GM19455 (cell line): ENCODE measurements around the gene EDC3.
"Not testable (repeated sequence)": the region's sequence is repeated elsewhere in the genome, so short reads cannot be mapped to it uniquely, and the experiment has no call there.

Experiments used
- ATAC-seq: cut with Tn5 transposase; IDR thresholded peaks from one replicate; pipeline ENCODE4 v1.9.1; 2021; ENCODE audit not compliant: unreplicated experiment

Gene EDC3

GRCh38 chr15:74612677-74613076 is 83.1 kb downstream of the EDC3 start:
- ATAC-seq: no peak

DNA sequence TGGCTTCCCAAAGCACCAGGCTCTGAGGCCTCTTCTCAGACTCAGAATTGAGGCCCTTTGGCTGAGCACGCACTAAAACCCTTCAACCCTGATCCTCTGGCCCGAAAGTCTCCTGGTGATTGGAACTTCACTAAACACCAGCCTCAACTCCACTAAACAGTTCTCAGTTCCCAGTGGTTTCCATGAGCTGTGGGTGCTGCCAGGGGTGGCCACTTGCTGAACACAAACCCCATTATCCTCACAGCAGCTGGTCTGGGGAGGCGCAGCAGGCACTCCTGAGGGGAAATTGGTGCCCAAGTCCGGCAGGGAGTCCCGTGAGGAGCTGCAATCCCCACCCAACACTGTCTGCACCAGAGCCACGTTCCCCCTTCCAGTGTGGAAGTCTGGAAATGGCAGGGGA is 84.0 kb downstream of the EDC3 start:
- ATAC-seq: no peak

- ATAC-seq: no peak
These were observed 84.5 kb downstream of the EDC3 start for GRCh38 chr15:74611341-74611740.

- ATAC-seq: no peak
These were observed 85.4 kb downstream of the EDC3 start for GRCh38 chr15:74610302-74610951.

GRCh38 chr15:74609938-74610301 is 85.9 kb downstream of the EDC3 start:
- ATAC-seq: no peak

GRCh38 chr15:74608786-74609185 is 87.0 kb downstream of the EDC3 start:
- no peak for ATAC-seq

- no peak for ATAC-seq
These were observed 90.1 kb downstream of the EDC3 start for GRCh38 chr15:74605795-74606150.

DNA sequence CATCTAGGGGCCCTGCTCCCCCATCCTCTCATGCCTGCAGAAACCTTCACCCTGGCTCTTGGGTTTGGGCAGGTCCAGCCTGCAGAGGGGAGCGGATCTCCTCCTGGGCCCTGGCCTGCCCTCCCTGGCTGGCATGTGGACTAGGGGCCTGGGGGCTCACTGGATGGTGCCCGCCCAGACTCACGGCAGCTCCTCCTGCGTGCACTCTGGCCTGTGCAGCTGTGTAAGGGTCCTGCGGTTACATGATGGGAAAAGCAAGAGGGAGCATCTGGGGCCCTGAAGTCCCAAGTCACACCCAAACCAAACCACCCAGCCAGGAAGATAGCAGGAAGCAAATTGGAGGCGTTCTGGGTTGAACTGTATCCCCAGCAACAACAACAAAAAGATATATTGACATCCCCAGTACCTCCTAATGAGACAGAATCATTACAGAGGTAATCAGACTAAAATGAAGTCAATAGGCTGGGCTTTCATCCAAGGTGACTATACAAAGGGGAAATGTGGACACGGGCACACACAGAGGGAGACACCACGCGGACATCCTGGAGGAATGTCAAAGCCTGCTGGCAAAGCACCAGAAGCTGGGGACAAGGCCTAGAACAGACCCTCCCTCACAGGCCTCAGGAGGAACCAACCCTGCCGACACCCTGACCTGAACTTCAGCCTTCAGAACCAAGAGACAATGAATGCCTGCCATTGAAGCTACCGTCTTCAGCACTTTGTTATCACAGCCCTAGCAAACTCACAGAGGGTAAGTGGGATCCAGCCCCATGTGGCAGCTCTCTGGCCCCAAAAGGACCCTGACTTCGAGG is 90.6 kb downstream of the EDC3 start:
- no peak for ATAC-seq

DNA sequence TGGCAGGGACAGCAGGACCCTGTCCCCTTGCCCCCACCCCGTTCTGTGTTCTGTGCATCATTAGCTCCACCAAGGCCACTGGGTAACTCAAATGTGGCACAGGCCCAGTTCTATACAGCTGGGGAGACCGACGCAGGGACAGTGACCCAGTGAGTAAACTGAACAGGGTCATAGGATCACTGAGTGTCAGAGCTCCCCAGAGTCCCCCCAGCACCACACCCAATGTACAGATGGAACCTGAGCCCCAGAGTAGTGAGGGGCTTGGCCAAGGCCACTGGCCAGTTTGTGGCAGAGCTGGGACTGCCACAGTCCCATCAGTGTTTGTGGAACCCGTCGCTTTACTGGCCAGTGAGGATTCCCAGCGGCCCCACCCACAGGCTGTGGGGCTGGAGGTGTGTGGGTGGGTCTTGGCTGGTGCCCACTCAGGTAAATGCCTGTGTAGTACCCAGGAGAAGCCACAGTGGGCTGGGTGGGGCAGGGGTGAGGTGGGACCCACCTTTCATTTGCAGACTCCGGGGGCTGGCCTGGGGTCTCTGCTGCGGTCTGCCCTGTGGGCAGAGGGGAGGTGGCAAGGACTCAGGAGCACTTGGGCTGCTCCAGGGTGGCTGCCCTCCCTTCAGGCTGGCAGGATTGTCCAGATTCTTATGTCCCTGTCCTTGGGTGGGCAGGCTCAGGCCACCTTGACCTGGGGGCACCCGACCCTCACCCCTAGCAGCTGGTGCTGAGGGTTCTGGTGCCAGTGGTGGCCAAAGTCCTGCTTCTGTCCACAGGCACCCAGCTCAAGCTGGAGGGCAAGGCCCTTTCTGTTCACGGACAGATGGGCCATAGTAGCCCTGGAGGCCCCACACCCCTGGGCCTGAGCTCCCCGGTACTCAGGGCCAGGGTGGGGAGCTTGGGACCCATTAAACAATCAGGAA is 91.8 kb downstream of the EDC3 start:
- ATAC-seq: no peak

DNA sequence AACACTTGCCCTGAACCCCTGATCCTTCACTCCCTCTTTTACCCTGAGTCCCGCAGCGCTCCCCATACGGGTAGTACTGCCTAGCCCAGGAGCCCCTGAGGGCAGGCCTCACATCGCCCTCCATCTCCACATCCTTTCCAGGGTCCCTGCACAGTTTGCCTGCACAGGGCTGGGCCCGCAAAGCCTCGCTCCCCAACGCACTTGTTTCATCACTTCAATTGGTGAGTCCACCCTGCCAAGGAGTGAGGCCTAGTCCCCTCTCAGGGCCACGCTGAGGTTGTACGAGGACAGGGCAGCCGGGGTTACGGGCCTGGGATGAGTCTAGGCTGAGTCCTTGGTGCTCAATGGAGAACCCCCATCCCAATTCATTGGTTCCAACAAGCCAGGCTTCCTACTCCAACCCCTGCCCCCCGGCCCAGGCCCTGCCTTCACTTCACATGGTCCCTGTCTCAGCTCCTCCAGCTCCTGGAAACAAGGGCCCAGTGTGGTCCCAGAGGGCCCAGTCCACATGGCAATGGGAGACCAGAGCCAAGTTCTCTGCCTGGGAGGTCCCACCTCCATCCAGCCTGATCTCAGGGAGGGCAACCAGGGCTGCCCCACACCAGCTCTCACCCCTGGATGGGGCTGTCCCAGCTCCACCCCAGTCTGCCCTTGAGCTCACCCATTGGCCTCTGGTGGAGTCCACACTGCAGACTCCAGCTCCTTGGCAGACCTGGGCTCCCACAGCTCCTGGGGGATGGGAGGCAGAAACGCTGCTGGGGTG is 92.6 kb downstream of the EDC3 start:
- no peak for ATAC-seq

DNA sequence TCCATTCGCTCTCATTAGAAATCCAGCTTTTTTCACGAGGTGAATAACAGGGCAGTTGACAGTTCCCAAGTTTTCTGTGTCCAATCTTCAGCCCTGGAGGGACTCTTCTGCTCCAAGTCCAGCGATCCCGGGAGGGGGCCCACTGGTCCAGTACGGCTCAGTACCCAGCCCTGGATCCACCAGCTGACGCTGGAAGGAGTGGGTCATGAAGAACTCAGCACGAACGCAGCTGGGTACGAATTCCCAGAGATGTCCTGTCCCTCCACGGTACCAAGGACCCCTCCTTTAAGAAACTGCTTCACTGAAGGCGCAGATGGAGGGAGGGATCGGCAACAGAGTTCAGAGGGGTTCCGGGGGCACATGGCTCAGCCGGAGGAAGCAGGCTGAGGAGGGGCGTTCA is 96.7 kb downstream of the EDC3 start:
- no peak for ATAC-seq

GRCh38 chr15:74598126-74598842 is 97.5 kb downstream of the EDC3 start:
- peak; percentile 69 for ATAC-seq

DNA sequence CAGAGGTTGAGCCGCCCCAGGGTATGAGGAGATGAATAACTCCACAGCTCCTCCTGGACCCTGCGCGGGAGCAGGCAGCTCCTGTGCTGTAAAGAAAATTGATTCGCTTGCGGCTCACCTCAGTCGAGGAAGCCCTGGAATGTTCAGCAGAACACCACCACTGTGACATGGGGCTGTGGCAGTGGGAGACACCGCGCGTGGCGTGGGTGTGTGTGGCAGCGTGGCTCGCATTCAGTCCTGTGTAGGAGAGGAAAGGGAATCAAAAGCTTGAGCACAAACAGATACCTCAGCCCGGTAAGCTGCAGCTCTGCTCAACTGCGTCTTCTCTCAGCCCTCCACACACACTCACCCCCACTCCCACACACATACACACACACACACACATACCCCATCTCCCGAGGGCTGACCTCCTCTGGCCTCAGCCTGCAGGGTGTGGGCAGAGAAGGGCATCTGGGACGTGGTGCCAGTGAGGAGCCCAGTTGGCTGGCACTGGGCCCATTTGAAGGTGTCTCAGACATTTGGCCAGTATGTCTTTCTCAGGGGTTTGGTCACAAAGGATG is 98.6 kb downstream of the EDC3 start:
- ATAC-seq: not testable (repeated sequence)

DNA sequence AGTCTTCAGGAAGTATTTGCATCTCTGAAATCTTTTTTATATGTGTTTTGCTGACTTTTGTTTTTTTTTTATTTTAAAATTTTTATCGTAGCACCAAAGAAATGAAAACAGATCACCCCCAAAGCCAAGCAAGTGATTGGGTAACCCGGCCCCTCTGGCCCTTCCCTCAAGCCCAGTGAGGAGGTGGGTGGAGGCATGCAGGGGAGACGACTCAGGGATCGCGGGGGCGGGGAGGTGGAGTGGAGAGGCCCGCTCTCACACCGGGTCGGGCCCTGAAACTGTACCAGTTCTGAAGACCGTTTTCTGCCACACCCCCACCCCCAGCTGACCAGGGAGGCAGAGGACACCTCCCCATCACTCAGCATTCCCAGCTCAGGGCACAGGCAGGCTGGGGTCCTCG is 99.1 kb downstream of the EDC3 start:
- not testable (repeated sequence) for ATAC-seq

DNA sequence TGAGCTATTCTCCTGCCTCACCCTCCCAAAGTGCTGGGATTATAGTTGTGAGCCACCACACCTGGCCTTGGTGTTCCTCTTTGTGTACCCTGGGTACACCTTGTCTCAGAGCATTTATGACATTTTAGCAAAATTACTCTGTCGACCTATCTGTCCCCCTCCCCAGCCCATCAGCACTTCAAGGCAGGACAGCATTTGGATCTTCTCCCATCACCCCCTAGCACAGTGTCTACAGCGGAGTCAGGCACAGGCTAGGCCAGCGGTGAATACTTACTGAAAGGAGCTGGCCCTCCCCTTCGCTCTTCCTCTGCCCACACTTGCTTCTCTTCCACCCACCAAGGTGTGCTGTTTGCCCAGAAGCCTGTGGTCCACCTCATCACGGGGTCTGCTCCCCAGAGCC is 100.6 kb downstream of the EDC3 start:
- ATAC-seq: no peak

- ATAC-seq: no peak
These were observed 101.4 kb downstream of the EDC3 start for GRCh38 chr15:74594455-74594854.

- no peak for ATAC-seq
These were observed 102.7 kb downstream of the EDC3 start for GRCh38 chr15:74593122-74593521.

GRCh38 chr15:74592222-74592621 is 103.6 kb downstream of the EDC3 start:
- no peak for ATAC-seq

- no peak for ATAC-seq
These were observed 106.0 kb downstream of the EDC3 start for GRCh38 chr15:74589826-74590225.

DNA sequence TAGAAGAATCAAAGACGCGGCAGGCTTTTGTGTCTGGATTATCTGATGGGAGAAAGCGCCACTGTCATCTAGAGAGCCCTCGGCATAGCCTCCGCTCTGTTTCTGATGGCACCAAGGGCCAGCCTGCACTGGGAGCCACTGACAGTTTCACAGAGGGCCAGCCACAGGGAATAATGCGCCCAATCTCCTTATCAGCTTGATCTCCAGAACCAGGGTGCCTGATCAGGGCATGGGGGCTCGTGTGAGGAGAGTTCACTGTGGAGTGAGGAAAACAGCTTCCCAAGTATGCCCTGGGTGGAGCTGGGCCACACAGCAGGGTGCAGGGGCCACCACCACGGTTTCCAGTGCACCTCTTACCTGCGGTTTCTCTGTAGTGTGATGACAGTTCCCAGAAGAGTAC is 110.0 kb downstream of the EDC3 start:
- no peak for ATAC-seq
